Liver (tissue), 2 donors: ENCODE measurements around the gene ZNF180.

Experiments
- CTCF ChIP-seq: fragments of 150-350 bp; IDR thresholded peaks from 2 replicates; pipeline ENCODE4 v1.5.1; 2017; ENCODE audit warnings: improper control_type of control experiment, low read depth, low read length; ENCODE audit not compliant: missing input control
- MAX ChIP-seq: IDR thresholded peaks from 2 replicates; pipeline ENCODE4 v1.6.1; 2016; ENCODE audit warnings: antibody characterized with exemption
- donor health status: healthy.

- TF ChIP-seq MAX (no peak), CTCF (no peak)
Observed at GRCh38 chr19:44525721-44526430, 25.6 kb upstream of the ZNF180 start.
